Measurements from ENCODE around the gene CDH4.

DNA sequence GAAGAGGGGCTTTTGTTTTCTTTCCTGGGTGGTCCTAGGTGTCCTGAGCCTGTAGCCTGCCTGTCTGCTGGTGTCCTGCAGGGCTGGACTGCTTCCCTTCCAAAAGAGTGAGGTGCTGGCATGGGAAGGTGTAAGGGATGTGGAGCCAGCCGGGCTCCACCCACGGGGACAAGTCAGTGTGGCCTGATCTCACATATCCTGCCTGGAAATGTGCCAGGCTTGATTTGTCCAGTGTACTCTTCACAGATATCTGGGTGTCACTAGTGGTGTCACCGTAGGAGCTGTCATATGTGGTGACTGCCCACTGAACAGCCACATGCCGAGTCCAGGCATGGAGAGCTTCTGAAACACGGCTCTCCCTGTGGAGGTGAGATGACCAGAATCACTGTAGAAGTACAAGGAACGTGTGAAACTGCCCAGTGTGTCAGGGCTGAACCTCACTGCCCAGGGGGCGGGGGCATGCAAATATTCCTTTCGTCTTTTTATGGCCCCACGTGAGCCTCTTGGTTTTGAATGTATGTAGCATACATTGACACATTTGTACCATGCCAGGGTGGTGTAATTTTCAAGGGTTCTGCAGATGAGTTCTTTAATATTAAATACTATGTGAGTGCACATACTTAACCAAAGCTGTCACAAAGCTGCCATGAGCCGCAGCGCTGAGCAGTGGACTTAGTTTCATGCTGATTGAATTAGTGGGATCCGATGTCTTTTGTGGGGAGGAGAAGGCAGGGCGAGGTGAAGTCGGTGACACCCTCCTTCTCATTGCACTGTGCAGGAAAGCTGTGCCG is 55.8 kb downstream of the CDH4 start:
- TF ChIP-seq, protein P1, sequence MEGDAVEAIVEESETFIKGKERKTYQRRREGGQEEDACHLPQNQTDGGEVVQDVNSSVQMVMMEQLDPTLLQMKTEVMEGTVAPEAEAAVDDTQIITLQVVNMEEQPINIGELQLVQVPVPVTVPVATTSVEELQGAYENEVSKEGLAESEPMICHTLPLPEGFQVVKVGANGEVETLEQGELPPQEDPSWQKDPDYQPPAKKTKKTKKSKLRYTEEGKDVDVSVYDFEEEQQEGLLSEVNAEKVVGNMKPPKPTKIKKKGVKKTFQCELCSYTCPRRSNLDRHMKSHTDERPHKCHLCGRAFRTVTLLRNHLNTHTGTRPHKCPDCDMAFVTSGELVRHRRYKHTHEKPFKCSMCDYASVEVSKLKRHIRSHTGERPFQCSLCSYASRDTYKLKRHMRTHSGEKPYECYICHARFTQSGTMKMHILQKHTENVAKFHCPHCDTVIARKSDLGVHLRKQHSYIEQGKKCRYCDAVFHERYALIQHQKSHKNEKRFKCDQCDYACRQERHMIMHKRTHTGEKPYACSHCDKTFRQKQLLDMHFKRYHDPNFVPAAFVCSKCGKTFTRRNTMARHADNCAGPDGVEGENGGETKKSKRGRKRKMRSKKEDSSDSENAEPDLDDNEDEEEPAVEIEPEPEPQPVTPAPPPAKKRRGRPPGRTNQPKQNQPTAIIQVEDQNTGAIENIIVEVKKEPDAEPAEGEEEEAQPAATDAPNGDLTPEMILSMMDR (IDR thresholded peaks at IDR 0.05) = no peak
- no peak for TF ChIP-seq EZH2 (IDR thresholded peaks at IDR 0.05)

Measured in neural progenitor cell (in vitro differentiated cells).